GM12891 (cell line): ENCODE measurements around the gene RUSC2.

Source experiments
- POLR2A ChIP-seq: IDR thresholded peaks from 2 replicates; pipeline ENCODE4 v1.6.1; 2011; ENCODE audit warnings: low read depth, low read length, control low read depth
- POLR2AphosphoS5 ChIP-seq: IDR thresholded peaks from 2 replicates; pipeline ENCODE4 v1.6.1; 2011; ENCODE audit warnings: low read depth, low read length, control low read depth
- POU2F2 ChIP-seq: IDR thresholded peaks from 2 replicates; pipeline ENCODE4 v1.6.1; 2011; ENCODE audit warnings: low read depth, mild to moderate bottlenecking, control low read depth, low read length, moderate library complexity
- SPI1 ChIP-seq: IDR thresholded peaks from 2 replicates; pipeline ENCODE4 v1.6.1; 2011; ENCODE audit warnings: low read depth, low read length, control low read depth
- TAF1 ChIP-seq: IDR thresholded peaks from 2 replicates; pipeline ENCODE4 v1.6.1; 2011; ENCODE audit warnings: low read depth, low read length, control low read depth

GRCh38 chr9:35484406-35484805 is 5.5 kb upstream of the RUSC2 start:
- TF ChIP-seq TAF1, result no peak
- TF ChIP-seq POLR2AphosphoS5, result no peak
- no peak for TF ChIP-seq POLR2A
- no peak for TF ChIP-seq SPI1
- no peak for TF ChIP-seq POU2F2
